GM12865 (cell line): ENCODE data around the gene FRRS1.

Source experiments
- DNase-seq: peaks from one replicate; pipeline ENCODE4 v3.0.0; 2010; ENCODE audit warnings: low read depth
- H3K4me3 ChIP-seq: 2 replicates; pipeline ENCODE4 v1.5.1; 2011; ENCODE audit warnings: mild to moderate bottlenecking, low read depth, low read length, control low read depth
- CTCF ChIP-seq: IDR thresholded peaks from 2 replicates; pipeline ENCODE4 v1.5.1; 2011; ENCODE audit warnings: low read length, control low read depth, low read depth, inconsistent platforms; ENCODE audit not compliant: insufficient read depth; ENCODE audit errors: missing control alignments

Gene FRRS1

DNA sequence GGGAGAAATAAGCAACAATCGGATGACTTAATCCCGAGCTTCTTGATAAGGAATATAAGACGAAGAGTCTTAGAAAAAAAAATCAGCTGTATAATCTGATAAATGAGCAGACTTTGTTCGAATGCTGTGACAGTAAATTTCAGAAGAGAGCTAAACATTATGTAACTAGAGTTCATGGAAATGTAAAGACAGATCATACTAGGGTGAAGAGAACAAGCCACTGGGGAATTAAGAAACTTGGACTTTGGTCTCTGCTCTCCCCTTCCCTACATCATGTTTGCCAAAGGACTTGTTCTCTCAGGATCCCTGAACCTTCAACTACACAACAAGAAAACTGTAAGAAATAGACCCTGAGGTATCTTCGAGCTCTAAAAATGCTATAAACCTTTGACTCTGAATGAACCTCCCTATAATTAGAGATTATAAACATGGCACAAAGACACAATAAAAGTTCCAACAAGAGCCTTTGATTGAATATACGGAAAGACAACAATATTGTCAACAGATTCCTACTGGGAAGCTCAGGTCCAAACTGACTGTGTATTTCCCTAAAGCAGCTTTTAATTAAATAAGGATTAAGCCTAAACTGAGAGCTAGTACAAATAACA lies 27.5 kb downstream of the FRRS1 start:
- TF ChIP-seq CTCF = no peak
- DNase-seq = no peak
- H3K4me3 ChIP-seq = no peak overlapping the region

GRCh38 chr1:99737016-99737415 lies 29.4 kb downstream of the FRRS1 start:
- DNase-seq = peak; percentile 24
- no peak for TF ChIP-seq CTCF
- no peak overlapping the region for H3K4me3 ChIP-seq

GRCh38 chr1:99735852-99736251 lies 30.6 kb downstream of the FRRS1 start:
- H3K4me3 ChIP-seq = no peak overlapping the region
- no peak for DNase-seq
- TF ChIP-seq CTCF = no peak

GRCh38 chr1:99731384-99731783 lies 35.1 kb downstream of the FRRS1 start:
- TF ChIP-seq CTCF = no peak
- no peak overlapping the region for H3K4me3 ChIP-seq
- peak; percentile 6 for DNase-seq

DNA sequence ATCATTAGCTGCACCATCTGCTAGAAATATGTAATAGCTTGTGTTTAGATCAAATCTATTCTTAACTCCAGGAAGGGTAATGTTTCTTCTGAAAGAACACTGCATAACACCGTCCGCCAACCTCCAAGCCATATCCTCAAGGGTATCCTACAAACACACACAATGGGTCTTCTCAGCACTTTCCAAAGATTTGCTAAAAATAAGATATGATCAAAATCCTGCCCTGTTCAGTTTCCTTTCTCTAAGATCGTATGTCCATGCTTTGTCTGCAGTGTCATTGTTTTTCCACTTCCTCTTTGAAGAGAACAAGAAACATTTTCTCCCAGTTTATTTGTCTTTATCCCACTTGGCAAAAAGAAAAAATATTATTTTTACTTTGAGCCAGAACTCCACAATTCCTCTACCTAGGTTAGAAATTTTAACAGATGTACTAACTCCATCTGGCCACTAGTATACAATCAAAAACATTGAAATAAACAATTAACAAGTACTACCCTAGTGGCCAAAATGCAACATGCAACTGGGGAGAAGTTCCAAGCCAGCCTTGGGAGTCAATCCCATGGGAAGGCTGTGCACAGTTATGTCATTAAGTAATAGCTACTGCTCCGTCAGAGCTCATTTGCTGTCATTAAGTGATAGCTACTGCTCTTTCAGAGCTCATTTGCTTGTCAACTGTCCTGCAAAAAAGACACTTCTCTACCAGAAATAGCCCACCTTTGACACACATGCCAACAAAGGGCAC lies 37.8 kb downstream of the FRRS1 start:
- TF ChIP-seq CTCF = peak; percentile 41

GRCh38 chr1:99727575-99728185 lies 38.8 kb downstream of the FRRS1 start:
- TF ChIP-seq CTCF = no peak
- no peak for DNase-seq
- no peak overlapping the region for H3K4me3 ChIP-seq

More for the DNA sequence above, 37.8 kb downstream of the FRRS1 start:
- H3K4me3 ChIP-seq = no peak overlapping the region
- DNase-seq = no peak
